GM18907 (cell line): ENCODE results near the gene DCAF5.

Source experiments
- ATAC-seq: cut with Tn5 transposase; IDR thresholded peaks from one replicate; pipeline ENCODE4 v1.9.1; 2021; ENCODE audit warnings: mild to moderate bottlenecking, moderate library complexity; ENCODE audit not compliant: unreplicated experiment

Gene DCAF5

DNA sequence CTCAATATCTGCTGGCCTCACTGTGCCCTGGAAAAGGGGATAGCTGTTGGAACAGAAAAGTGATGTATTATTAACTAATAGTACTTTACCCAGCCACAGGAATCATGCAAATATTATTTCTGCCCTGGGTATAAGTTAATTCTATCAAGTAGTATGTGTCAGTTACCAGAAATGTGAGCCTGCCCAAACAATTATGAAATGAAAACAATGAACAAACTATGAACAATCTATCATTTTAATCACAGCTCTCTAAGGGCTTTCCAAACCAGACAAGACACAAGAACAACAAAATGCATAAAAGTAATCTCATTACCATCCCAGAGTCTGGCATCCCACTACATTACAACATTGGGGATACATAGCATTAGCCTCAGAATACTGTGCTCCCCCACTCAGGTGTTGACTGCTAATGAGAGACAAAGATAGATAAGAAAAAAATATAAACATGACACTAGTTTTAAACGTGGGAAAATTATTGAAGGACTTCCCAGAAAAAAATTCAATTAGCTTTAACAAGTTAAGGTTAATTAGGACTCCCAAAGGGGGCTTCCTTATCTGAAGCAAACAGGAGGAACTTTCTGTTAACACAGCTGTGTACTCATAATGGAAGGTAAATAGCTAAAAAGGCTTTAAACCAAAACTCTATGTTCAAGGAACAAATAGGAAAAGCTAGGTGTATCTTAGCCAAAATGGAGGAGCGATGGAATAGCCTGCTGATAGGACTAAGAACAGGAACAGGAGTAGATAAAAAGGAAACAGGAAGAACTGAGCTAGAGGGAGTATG lies 3.3 kb downstream of the DCAF5 start:
- no peak for ATAC-seq

GRCh38 chr14:69142101-69142500 lies 10.8 kb downstream of the DCAF5 start:
- ATAC-seq = no peak

GRCh38 chr14:69141550-69141949 lies 11.4 kb downstream of the DCAF5 start:
- ATAC-seq = no peak

DNA sequence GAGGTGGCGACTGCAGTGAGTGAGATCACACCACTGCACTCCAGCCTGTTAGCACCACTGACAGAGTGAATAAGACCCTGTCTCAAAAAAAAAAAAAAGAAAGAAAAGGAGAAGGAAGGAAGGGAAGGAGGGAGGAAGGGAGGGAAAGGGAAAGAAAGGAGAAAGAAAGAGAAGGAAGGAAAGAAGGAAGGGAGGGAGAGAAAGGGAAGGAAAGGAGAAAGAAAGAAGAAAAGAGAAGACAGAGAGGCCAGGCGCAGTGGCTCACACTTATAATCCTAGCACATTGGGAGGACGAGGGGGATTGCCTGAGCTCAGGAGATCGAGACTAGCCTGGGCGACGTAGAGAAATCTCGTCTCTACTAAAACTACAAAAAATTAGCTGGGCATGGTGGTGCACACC lies 13.2 kb downstream of the DCAF5 start:
- no peak for ATAC-seq

GRCh38 chr14:69137843-69138535 lies 14.9 kb downstream of the DCAF5 start:
- no peak for ATAC-seq

DNA sequence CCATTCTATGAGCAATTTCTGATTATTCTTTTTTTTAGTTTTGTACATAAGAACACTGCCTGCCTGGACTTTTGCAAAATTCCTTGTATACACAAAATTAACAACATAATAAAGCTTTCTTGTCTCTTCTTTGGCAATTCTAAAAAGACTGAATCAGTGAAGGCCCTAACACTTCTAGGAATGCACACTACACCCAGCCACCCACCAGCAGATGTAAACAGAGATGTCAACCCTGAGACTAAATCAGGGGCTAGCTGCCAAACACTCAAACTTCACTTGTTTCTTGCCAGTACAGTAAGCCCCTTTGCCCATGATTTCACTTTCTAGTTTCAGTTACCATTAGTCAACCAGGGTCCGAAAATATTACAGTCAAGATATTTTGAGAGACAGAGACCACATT lies 15.5 kb downstream of the DCAF5 start:
- no peak for ATAC-seq

DNA sequence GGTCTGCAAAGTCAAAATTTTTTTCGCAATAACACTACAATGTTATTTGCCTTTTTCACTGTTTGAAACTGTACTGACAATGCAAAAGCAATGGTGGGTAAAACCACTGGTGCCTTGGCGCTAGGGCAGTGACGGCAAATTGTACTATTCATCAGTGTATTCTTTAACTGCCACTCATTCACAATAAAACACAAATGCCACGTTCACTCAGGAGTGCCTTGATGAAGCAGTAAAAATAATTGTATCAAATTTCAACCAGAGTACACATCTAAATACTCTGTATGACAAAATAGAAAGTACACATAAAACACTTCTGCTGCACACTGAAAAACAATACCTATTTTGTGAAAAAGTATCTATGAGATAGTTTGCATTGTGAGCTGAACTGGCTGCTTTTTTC lies 17.8 kb downstream of the DCAF5 start:
- ATAC-seq = no peak

DNA sequence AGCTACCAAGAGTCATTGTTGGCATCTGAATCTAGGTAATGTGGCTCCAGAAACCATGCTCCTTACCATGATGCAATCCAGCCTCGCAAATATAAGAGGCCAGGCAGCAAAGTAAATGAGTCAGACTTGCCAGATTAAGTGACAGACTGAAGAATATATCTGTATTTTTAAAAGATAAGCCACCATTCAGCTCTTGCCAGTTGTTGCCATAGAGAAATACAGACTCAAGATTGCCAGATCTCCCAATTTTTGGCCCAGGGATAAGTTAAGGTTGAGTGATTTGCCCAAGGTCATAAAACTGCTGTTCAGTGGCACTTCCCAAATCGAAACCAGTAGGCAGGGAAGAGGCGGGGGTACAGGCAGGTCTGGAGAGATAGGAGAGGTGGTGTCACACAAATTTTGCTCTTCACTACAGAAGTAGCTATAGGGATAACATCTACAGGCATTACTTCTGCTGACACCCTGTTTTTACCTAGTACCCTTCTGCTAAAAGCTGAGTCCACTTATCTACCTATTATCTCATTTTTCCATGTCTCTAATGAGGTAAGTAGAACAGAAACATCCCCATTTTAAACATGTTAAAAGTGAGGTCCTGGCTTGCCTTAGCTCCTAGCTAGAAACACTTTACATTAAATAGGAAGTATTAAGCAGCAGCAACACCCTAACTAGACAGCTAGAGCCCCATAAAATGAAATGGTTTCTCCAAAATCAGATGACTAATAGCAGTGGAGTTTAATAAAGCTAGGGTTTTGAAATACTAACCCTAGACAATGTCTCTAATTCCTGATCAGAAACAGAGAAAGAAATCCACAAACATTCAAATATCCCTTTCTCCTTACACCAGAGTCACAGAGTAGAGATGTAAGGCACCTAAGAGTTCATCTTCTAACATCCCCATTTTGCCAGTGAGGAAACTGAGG lies 19.5 kb downstream of the DCAF5 start:
- no peak for ATAC-seq

DNA sequence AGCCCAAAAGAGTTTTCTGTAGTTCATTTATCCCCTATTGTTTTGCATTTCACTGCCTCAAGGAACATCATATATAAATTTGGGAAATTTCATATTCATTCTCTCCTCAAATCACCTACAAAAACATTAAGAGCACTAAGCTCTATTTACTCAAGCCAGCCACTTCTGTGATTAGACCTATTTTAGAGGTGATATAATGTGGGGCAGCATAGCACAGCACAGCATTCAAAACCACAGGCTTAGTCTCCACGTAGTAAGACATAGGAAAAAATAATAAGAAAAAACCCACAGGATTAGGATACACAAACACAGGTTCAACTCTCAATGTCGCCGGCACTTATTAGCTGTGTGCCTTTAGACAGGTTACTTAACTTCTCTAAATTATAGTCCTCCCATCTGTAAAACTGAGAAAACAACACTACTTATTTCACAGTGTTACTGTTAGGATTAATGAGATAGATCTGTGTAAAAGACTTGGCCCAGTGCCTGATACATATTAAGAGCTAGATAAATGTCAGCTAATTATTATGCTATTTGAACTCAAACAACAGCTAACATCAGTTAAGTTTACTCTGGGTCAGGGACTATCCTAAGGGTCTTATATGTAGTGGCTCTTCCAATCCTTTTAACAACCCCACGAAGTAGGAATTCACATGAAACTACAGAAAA lies 20.3 kb downstream of the DCAF5 start:
- no peak for ATAC-seq

DNA sequence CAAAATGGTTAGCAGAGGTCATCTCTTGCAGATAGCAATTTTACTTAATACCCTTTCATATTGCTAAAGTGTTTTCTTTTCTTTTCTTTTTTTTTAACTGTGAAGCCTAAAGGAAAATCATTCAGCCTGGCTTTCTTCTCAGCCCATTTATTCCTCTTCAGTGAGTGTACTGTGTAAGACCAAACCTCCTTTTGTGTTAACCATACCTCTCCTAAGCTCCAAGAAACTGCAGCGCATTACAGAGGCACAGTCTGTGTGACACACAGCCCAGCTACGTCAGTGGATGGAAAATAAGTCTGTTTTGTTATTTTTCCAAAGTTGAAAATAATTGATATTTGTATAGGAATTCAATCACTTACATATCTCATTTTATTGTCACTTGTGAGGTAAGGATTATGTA lies 21.7 kb downstream of the DCAF5 start:
- ATAC-seq = no peak

- ATAC-seq = no peak
These were observed 23.5 kb downstream of the DCAF5 start for GRCh38 chr14:69129264-69129880.

DNA sequence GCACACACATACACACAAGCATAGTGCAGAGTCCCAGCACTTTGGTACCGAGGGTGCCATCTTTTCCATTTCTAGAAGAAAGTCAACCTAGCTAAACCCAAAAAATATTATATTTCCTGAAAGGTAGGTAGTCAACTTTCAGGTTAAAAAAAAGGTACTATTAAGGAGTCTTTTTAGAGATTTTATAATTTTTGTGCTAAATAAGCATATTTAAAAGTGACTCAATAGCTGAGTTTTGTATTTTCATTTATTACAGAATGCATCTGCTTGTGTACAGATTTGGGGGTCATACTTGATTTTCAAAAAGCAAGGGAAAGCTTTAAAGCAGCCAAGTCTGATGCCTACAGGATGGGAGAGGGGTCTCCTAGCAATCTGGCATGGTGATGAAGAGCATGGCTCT lies 34.6 kb downstream of the DCAF5 start:
- no peak for ATAC-seq

DNA sequence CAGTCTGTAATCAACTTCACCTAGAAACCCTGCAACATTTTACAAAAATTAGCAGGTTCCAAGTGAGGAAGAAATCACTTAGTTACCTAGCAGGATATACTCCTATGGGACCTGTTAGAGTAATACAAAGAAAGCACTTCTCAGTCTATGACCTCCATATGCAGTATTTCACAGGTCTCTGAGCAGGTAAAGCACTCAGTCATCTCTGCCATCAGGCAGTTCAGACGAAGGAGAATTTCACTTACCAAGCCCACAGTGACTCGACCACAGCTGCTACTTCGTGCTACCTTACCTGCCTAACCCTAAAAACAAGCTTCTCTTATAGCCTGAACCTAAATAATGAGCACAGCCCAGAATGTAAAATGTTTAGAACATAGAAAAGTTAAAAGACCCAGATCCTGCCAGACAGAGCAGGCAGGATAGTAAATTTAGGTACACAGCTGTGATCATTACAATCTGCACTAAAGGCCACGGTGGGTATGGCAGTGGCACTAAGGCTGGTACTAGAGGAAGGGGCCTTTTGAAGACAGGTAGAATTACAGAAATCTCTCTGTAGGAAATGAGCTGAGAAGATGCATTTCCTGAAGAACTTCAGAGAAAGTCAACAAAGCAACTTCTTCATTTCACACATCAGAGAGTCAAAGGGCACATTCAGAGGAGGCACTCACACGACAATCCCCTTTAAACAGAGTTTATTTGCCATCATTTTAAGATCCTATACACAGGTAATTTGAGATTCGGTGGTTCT lies 35.7 kb downstream of the DCAF5 start:
- ATAC-seq = no peak

DNA sequence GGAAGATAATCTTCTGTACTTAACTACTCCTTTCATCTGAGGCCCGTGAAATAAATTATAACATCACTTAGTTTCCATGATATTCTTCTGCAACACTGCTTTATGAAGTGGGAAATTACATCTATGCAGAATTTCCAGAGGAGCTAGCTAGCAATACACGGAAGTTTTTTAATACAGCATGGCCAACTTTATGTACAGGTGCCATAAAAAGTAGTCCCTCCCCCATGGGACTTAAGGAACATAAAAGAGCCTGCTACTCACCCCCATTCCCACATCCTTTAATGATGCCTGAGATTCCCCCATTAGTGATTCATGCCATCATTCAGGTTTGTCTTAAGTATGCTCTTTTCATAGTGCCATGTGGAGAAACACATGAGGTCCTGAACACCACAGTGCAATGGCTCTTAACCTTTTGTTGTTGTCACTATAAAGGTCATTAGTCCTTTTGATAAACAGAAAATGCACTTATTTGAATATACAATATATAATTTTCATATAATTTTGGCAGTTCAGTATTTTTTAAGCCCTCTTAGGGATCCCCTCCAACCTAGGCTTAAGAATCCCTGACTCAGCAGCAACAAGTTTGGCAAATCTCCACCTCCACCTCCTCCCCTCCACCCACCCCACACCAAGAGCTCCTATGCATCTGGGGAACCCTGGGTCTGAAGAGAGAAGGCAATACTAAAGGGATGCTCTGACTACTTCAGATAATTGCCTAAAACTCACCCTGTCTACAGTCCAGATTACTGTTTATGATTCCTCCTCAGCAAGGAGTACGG lies 37.3 kb downstream of the DCAF5 start:
- ATAC-seq = no peak

GRCh38 chr14:69114763-69115162 lies 38.2 kb downstream of the DCAF5 start:
- ATAC-seq = no peak

DNA sequence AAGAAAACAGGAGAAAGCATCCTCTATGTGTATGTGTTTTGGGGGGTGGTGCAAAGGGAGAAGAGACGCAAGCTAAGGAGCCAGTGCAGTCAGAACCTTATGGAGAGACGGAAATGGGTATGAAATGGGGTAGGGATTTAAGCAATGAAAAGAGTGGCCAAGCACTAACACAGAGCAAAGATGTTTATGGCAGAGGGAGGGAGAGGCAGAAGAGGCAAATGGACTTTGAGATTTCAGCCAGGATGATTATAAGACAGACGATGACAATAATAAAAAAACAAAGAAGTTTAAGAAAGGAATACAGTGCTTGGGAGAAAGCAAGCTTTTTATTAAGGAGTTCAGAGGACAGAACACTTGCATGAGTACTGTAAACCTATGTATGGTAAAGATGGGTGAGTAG lies 44.6 kb downstream of the DCAF5 start:
- no peak for ATAC-seq

DNA sequence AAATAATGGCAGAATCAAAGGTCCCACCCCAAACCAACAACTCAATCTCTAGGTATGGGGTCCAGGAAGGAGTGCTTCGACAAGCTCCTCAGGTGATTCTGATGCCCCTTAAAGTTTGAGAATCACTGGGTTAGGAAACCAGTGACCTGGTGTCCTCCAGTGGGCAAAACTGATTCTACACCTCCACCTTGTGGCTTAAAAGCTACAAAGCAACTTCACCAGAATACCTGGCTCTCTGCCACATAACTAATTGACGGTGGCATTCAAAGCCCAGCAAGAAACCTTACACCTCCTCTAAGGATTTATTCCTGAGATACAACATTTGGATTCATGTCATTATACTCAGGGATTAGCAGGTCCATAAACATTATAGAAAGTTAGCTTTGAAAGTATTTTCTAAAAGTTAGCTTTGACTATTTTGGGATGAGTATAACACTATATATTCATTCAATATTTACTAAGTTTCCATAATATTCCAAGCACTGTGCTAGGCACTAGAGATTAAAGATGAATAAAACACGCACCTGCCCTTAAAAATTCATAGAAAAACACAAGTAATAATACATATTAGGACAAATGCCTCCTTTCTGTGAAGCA lies 45.4 kb downstream of the DCAF5 start:
- no peak for ATAC-seq

DNA sequence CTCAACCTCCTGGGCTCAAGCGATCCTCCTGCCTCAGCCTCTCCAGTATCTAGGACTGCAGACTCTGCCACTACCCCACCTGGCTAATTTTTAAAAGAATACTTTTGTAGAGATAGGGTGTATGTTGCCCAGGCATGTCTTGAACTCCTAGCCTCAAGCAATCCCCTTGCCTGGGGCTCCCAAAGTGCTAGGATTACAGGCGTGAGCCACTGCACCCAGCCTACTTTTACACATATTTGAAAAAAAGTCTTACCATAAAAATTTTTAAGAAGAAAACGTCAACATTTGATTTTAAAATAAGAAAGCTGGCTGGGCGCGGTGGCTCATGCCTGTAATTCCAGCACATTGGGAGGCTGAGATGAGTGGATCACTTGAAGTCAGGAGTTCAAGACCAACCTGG lies 46.5 kb downstream of the DCAF5 start:
- ATAC-seq = no peak

DNA sequence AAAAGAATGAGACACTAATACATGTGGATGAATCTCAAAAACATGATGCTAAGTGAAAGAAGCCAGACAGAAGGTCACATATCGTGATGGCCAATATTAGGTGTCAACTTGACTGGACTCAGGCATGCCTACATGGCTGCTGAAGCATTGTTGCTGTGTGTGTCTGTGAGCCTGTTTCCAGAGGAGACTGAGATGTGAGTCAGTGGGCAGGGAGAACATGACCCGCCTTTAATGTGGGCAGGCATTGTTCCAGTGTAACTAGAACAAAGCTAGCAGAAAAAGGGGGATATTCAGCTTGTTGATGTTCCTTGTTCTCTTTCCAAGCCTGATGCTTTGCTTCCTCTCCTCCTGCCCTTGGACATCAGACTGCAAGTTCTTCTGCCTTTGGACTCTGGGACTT lies 47.6 kb downstream of the DCAF5 start:
- ATAC-seq = no peak
